H9 (cell line): Measurements from ENCODE around the gene UNC5C. TPM values are rescaled to one million over a fixed set of nuclear protein-coding genes. Genes with fewer than 3 reads are reported as not detected.

Experiments used
- DNase-seq: peaks from one replicate; pipeline ENCODE4 v3.0.0-alpha.2; 2017
- H2AFZ ChIP-seq: one replicate; pipeline ENCODE4 v1.6.1; 2013; ENCODE audit warnings: mild to moderate bottlenecking, low read length, control low read depth, moderate library complexity
- H2AK5ac ChIP-seq: 2 replicates; pipeline ENCODE4 v1.6.1; 2013; ENCODE audit warnings: low read length, control low read depth, mixed read lengths; ENCODE audit not compliant: insufficient read length
- H2BK120ac ChIP-seq: one replicate; pipeline ENCODE4 v1.6.1; 2013; ENCODE audit warnings: low read depth, mild to moderate bottlenecking, low read length, control low read depth, inconsistent platforms; ENCODE audit not compliant: poor library complexity, severe bottlenecking
- H2BK12ac ChIP-seq: 2 replicates; pipeline ENCODE4 v1.6.1; 2013; ENCODE audit warnings: low read length, control low read depth, mixed read lengths, low read depth; ENCODE audit not compliant: insufficient read length
- H2BK15ac ChIP-seq: 2 replicates; pipeline ENCODE4 v1.6.1; 2013; ENCODE audit warnings: low read depth, low read length, control low read depth
- H2BK20ac ChIP-seq: one replicate; pipeline ENCODE4 v1.6.1; 2013; ENCODE audit warnings: low read depth, mild to moderate bottlenecking, low read length, control low read depth, inconsistent platforms; ENCODE audit not compliant: poor library complexity, severe bottlenecking
- H2BK5ac ChIP-seq: 2 replicates; pipeline ENCODE4 v1.6.1; 2013; ENCODE audit warnings: low read length, control low read depth, mixed read lengths; ENCODE audit not compliant: insufficient read length
- H3K14ac ChIP-seq: 2 replicates; pipeline ENCODE4 v1.6.1; 2013; ENCODE audit warnings: low read length, control low read depth; ENCODE audit not compliant: insufficient read depth
- H3K18ac ChIP-seq: 2 replicates; pipeline ENCODE4 v1.6.1; 2013; ENCODE audit warnings: low read depth, mild to moderate bottlenecking, mixed read lengths, low read length, control low read depth; ENCODE audit not compliant: insufficient read length
- H3K23ac ChIP-seq: 2 replicates; pipeline ENCODE4 v1.6.1; 2013; ENCODE audit warnings: low read length, control low read depth, mixed read lengths, low read depth; ENCODE audit not compliant: insufficient read length
- H3K23me2 ChIP-seq: 2 replicates; pipeline ENCODE4 v1.6.1; 2013; ENCODE audit warnings: low read depth, mild to moderate bottlenecking, mixed read lengths, low read length, control low read depth; ENCODE audit not compliant: insufficient read length, poor library complexity, severe bottlenecking
- H3K27ac ChIP-seq: 2 replicates; pipeline ENCODE4 v1.5.1; 2013; ENCODE audit warnings: low read length, control low read depth, mixed read lengths, low read depth; ENCODE audit not compliant: insufficient read length
- H3K27me3 ChIP-seq: 2 replicates; pipeline ENCODE4 v1.6.1; 2013; ENCODE audit warnings: low read length, control low read depth, inconsistent platforms; ENCODE audit not compliant: insufficient read depth
- H3K4ac ChIP-seq: 2 replicates; pipeline ENCODE4 v1.6.1; 2013; ENCODE audit warnings: low read depth, mild to moderate bottlenecking, control low read depth, inconsistent platforms, low read length, moderate library complexity
- H3K4me1 ChIP-seq: 2 replicates; pipeline ENCODE4 v1.6.1; 2013; ENCODE audit warnings: low read length, control low read depth, inconsistent platforms; ENCODE audit not compliant: insufficient read depth
- H3K4me2 ChIP-seq: 2 replicates; pipeline ENCODE4 v1.6.1; 2013; ENCODE audit warnings: low read length, control low read depth, mixed read lengths; ENCODE audit not compliant: insufficient read length, insufficient read depth
- H3K56ac ChIP-seq: 2 replicates; pipeline ENCODE4 v1.6.1; 2013; ENCODE audit warnings: low read depth, mild to moderate bottlenecking, mixed read lengths, low read length, control low read depth; ENCODE audit not compliant: insufficient read length
- H3K79me1 ChIP-seq: 2 replicates; pipeline ENCODE4 v1.6.1; 2013; ENCODE audit warnings: low read depth, mild to moderate bottlenecking, moderate library complexity, low read length, control low read depth, inconsistent platforms; ENCODE audit not compliant: insufficient read depth, poor library complexity, severe bottlenecking
- H3K79me2 ChIP-seq: 2 replicates; pipeline ENCODE4 v1.6.1; 2013; ENCODE audit warnings: low read length, control low read depth, inconsistent platforms; ENCODE audit not compliant: insufficient read depth
- H3K9ac ChIP-seq: 2 replicates; pipeline ENCODE4 v1.6.1; 2013; ENCODE audit warnings: low read length, control low read depth, mixed read lengths; ENCODE audit not compliant: insufficient read length; ENCODE audit errors: extremely low read depth
- H3K9me3 ChIP-seq: one replicate; pipeline ENCODE4 v1.6.1; 2013; ENCODE audit warnings: low read depth, low read length, inconsistent platforms; ENCODE audit not compliant: control insufficient read depth
- H3T11ph ChIP-seq: one replicate; pipeline ENCODE4 v1.6.1; 2013; ENCODE audit warnings: mild to moderate bottlenecking, low read length, control low read depth, inconsistent platforms
- H4K20me1 ChIP-seq: one replicate; pipeline ENCODE4 v1.6.1; 2013; ENCODE audit not compliant: control insufficient read depth, insufficient read length, insufficient read depth
- H4K5ac ChIP-seq: 2 replicates; pipeline ENCODE4 v1.6.1; 2013; ENCODE audit warnings: low read depth, mild to moderate bottlenecking, mixed read lengths, low read length, control low read depth; ENCODE audit not compliant: insufficient read length
- H4K8ac ChIP-seq: replicated peaks from 2 replicates; pipeline ENCODE4 v1.6.1; 2013; ENCODE audit warnings: low read length, control low read depth, mixed read lengths, low read depth; ENCODE audit not compliant: insufficient read length
- H4K91ac ChIP-seq: 2 replicates; pipeline ENCODE4 v1.6.1; 2013; ENCODE audit warnings: low read depth, mild to moderate bottlenecking, moderate library complexity, mixed read lengths, low read length, control low read depth; ENCODE audit not compliant: insufficient read length
- H3K27ac Mint-ChIP-seq, 3 experiments: 2 replicates in 2 of 3; 3 replicates in 1 of 3; pipeline ENCODE4 v1.8.0; 2020 to 2021; ENCODE audit warnings: mixed read lengths in 3 of 3, mild to moderate bottlenecking in 1 of 3, moderate library complexity in 1 of 3
- H3K27me3 Mint-ChIP-seq: 2 replicates; pipeline ENCODE4 v1.8.0; 2021; ENCODE audit warnings: low read depth, mild to moderate bottlenecking, moderate library complexity, mixed read lengths
- H3K36me3 Mint-ChIP-seq, 3 experiments: 2 replicates in 2 of 3; 3 replicates in 1 of 3; pipeline ENCODE4 v1.8.0; 2020 to 2021; ENCODE audit warnings: low read depth in 3 of 3, mixed read lengths in 3 of 3; ENCODE audit not compliant: insufficient read depth in 1 of 3
- H3K4me1 Mint-ChIP-seq, 2 experiments: 2 replicates each; pipeline ENCODE4 v1.8.0; 2020; ENCODE audit warnings: mixed read lengths in 2 of 2
- H3K4me3 Mint-ChIP-seq, 2 experiments: 2 replicates in 1 of 2; 3 replicates in 1 of 2; pipeline ENCODE4 v1.8.0; 2020 to 2021; ENCODE audit warnings: mild to moderate bottlenecking in 2 of 2, mixed read lengths in 2 of 2, moderate library complexity in 1 of 2
- H3K9me3 Mint-ChIP-seq, 2 experiments: 2 replicates in 1 of 2; 3 replicates in 1 of 2; pipeline ENCODE4 v1.8.0; 2020; ENCODE audit warnings: mild to moderate bottlenecking in 2 of 2, mixed read lengths in 2 of 2, moderate library complexity in 1 of 2
- total RNA-seq: library from RNA; stranded (reverse); gene quantifications from 2 replicates; pipeline ENCODE4 v1.2.1, GENCODE V29; 2021
- TF ChIP-seq, protein P1 (sequence below): fragments of 200-600 bp; sonication (generic); conservative IDR thresholded peaks from 3 replicates; pipeline ENCODE4 v1.8.0; 2021; ENCODE audit warnings: antibody characterized with exemption, mild to moderate bottlenecking

The UNC5C gene
- total RNA-seq, 1 experiment from 2014 or later, result not detected

- H4K5ac ChIP-seq, result no peak overlapping the region
- H2BK20ac ChIP-seq, result no peak overlapping the region
- H3K27ac ChIP-seq, result no peak overlapping the region
- no peaks in the 10 kb centered on the region for H3K79me1 ChIP-seq
- no peaks in the 10 kb centered on the region for H3K4me1 ChIP-seq
- TF ChIP-seq, protein P1, sequence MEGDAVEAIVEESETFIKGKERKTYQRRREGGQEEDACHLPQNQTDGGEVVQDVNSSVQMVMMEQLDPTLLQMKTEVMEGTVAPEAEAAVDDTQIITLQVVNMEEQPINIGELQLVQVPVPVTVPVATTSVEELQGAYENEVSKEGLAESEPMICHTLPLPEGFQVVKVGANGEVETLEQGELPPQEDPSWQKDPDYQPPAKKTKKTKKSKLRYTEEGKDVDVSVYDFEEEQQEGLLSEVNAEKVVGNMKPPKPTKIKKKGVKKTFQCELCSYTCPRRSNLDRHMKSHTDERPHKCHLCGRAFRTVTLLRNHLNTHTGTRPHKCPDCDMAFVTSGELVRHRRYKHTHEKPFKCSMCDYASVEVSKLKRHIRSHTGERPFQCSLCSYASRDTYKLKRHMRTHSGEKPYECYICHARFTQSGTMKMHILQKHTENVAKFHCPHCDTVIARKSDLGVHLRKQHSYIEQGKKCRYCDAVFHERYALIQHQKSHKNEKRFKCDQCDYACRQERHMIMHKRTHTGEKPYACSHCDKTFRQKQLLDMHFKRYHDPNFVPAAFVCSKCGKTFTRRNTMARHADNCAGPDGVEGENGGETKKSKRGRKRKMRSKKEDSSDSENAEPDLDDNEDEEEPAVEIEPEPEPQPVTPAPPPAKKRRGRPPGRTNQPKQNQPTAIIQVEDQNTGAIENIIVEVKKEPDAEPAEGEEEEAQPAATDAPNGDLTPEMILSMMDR, result no peak
- H4K91ac ChIP-seq, result no peak overlapping the region
- Mint-ChIP-seq H3K4me1 (peaks cover 21 to 23% of the 10 kb centered on the region in 2 experiments), H3K27ac (no peak overlapping the region), H3K9me3 (no peaks in the 10 kb centered on the region; a peak in 1 of 5 replicates), H3K4me3 (no peak overlapping the region), H3K36me3 (no peaks in the 10 kb centered on the region), H3K27me3 (peaks cover 4% of the 10 kb centered on the region)
- no peak overlapping the region for H3K18ac ChIP-seq
- H4K8ac ChIP-seq, result no peak overlapping the region
- no peak overlapping the region for H2AFZ ChIP-seq
- H2BK15ac ChIP-seq, result no peak overlapping the region
- H2BK5ac ChIP-seq, result no peak overlapping the region
- H3K9me3 ChIP-seq, result no peaks in the 10 kb centered on the region
- H3K4ac ChIP-seq, result no peak overlapping the region
- H3K14ac ChIP-seq, result no peak overlapping the region
- no peak overlapping the region for H3K23ac ChIP-seq
- no peak overlapping the region for H2BK12ac ChIP-seq
- H3K9ac ChIP-seq, result no peak overlapping the region
- H2BK120ac ChIP-seq, result no peak overlapping the region
- no peaks in the 10 kb centered on the region for H4K20me1 ChIP-seq
- H3K79me2 ChIP-seq, result no peaks in the 10 kb centered on the region
- H3K56ac ChIP-seq, result no peak overlapping the region
- H3K27me3 ChIP-seq, result no peaks in the 10 kb centered on the region
- no peak overlapping the region for H2AK5ac ChIP-seq
- H3K4me2 ChIP-seq, result no peak overlapping the region
- no peaks in the 10 kb centered on the region for H3K23me2 ChIP-seq
- H3T11ph ChIP-seq, result no peak overlapping the region
- DNase-seq, result no peak
Observed at GRCh38 chr4:95402299-95402698, 146.5 kb downstream of the UNC5C start.
